ENCODE results near the gene NR6A1.
"Not testable (repeated sequence)": the region's sequence is repeated elsewhere in the genome, so short reads cannot be mapped to it uniquely, and the experiment has no call there.

The NR6A1 gene

GRCh38 chr9:124645274-124645673, 125.8 kb downstream of the NR6A1 start:
- no peak for DNase-seq

GRCh38 chr9:124639637-124640036, 131.5 kb downstream of the NR6A1 start:
- DNase-seq = no peak

GRCh38 chr9:124635285-124635684, 135.8 kb downstream of the NR6A1 start:
- DNase-seq = no peak

GRCh38 chr9:124632077-124632621, 139.0 kb downstream of the NR6A1 start:
- no peak for DNase-seq

- DNase-seq = no peak
These were observed 139.8 kb downstream of the NR6A1 start for GRCh38 chr9:124631326-124631725.

GRCh38 chr9:124629600-124629999, 141.5 kb downstream of the NR6A1 start:
- DNase-seq = no peak

- no peak for DNase-seq
These were observed 142.4 kb downstream of the NR6A1 start for GRCh38 chr9:124628741-124629140.

- no peak for DNase-seq
These were observed 144.8 kb downstream of the NR6A1 start for GRCh38 chr9:124626276-124626675.

GRCh38 chr9:124625087-124625486, 146.0 kb downstream of the NR6A1 start:
- DNase-seq = no peak

- DNase-seq = no peak
These were observed 146.4 kb downstream of the NR6A1 start for GRCh38 chr9:124624735-124624992.

GRCh38 chr9:124623966-124624734, 147.0 kb downstream of the NR6A1 start:
- DNase-seq = no peak

- no peak for DNase-seq
These were observed 148.2 kb downstream of the NR6A1 start for GRCh38 chr9:124622882-124623281.

- DNase-seq = peak; percentile 26
These were observed 149.5 kb downstream of the NR6A1 start for GRCh38 chr9:124621371-124622328.

- no peak for DNase-seq
These were observed 152.6 kb downstream of the NR6A1 start for GRCh38 chr9:124618476-124618875.

GRCh38 chr9:124617477-124618141, 153.5 kb downstream of the NR6A1 start:
- peak; percentile 67 for DNase-seq

GRCh38 chr9:124616961-124617360, 154.2 kb downstream of the NR6A1 start:
- no peak for DNase-seq

GRCh38 chr9:124615840-124616239, 155.3 kb downstream of the NR6A1 start:
- DNase-seq = not testable (repeated sequence)

- DNase-seq = no peak
These were observed 155.9 kb downstream of the NR6A1 start for GRCh38 chr9:124615100-124615742.

- no peak for DNase-seq
These were observed 157.3 kb downstream of the NR6A1 start for GRCh38 chr9:124613849-124614248.

GRCh38 chr9:124611106-124611505, 160.0 kb downstream of the NR6A1 start:
- no peak for DNase-seq

- DNase-seq = no peak
These were observed 165.1 kb downstream of the NR6A1 start for GRCh38 chr9:124606027-124606426.

- DNase-seq = no peak
These were observed 165.9 kb downstream of the NR6A1 start for GRCh38 chr9:124605258-124605657.

GRCh38 chr9:124602632-124603031, 168.5 kb downstream of the NR6A1 start:
- no peak for DNase-seq

Measured in CD4-positive, alpha-beta T cell treated with Interleukin-17A for 1 hour (primary cell).